ENCODE data around the gene DDX47.

DNA sequence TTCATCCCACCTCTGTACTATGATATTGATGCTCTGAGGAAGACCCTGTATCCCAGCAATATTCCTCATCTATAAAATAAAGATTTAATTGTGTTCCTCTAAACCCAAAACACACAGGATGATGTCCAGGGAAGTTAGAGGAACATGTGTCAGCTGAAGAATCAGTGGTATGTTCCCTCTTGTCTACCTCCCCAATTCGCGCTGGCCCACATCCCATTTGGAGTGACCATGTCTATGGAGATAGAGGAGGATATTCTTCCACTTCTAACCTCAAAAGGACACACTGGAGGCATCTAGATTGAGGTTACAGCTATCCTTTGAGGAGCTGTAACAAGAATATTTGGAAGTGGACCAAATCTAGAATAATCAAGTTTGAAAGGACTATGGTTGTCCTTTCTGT, 29.0 kb upstream of the DDX47 start:
- TF ChIP-seq KDM1A (IDR thresholded peaks at IDR 0.05; ENCODE audit: borderline replicate concordance) (no peak), FOXM1 (IDR thresholded peaks at IDR 0.05; ENCODE audit: low read depth, low read length) (no peak)
- TF ChIP-seq, protein P1, sequence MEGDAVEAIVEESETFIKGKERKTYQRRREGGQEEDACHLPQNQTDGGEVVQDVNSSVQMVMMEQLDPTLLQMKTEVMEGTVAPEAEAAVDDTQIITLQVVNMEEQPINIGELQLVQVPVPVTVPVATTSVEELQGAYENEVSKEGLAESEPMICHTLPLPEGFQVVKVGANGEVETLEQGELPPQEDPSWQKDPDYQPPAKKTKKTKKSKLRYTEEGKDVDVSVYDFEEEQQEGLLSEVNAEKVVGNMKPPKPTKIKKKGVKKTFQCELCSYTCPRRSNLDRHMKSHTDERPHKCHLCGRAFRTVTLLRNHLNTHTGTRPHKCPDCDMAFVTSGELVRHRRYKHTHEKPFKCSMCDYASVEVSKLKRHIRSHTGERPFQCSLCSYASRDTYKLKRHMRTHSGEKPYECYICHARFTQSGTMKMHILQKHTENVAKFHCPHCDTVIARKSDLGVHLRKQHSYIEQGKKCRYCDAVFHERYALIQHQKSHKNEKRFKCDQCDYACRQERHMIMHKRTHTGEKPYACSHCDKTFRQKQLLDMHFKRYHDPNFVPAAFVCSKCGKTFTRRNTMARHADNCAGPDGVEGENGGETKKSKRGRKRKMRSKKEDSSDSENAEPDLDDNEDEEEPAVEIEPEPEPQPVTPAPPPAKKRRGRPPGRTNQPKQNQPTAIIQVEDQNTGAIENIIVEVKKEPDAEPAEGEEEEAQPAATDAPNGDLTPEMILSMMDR (IDR thresholded peaks at IDR 0.05 in 2 of 3, conservative IDR thresholded peaks at IDR 0.05 in 1 of 3; ENCODE audit: control insufficient read depth in 2 of 3, extremely low read depth in 1 of 3, insufficient read depth in 1 of 3, low read depth in 3 of 3, low read length in 3 of 3), result no peak

Data from GM12878 (cell line).